Measurements from ENCODE around the gene IGFBP2. TPM values are rescaled to one million over a fixed set of nuclear protein-coding genes. Genes with fewer than 3 reads are reported as not detected.

IGFBP2 gene
- total and polyA plus RNA-seq, 2 of the 8 experiments (the other 6 are each of a cell fraction or from before 2014, with no cell fraction given), result 326 to 782 TPM

DNA sequence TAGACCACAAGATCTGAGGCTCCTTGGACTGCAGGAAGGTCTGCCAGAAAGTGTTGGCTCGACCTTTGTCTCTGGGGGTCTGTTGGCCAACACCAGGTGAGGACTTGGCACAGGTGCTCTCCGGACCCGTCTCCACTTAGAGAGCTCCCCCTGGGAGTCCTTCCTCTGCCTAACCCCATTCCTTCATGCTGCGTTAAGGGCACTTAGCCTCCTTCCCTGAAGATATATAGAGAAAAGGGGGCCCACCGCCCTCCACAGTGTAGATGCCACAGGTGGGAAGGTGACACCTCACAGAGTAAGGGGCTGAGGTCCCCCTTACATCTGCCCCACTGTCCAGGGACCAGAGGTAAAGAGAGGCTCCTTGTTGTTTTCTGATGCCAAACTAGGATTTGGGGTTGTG lies 53.9 kb downstream of the IGFBP2 start (continued):
- TF ChIP-seq, protein P1, sequence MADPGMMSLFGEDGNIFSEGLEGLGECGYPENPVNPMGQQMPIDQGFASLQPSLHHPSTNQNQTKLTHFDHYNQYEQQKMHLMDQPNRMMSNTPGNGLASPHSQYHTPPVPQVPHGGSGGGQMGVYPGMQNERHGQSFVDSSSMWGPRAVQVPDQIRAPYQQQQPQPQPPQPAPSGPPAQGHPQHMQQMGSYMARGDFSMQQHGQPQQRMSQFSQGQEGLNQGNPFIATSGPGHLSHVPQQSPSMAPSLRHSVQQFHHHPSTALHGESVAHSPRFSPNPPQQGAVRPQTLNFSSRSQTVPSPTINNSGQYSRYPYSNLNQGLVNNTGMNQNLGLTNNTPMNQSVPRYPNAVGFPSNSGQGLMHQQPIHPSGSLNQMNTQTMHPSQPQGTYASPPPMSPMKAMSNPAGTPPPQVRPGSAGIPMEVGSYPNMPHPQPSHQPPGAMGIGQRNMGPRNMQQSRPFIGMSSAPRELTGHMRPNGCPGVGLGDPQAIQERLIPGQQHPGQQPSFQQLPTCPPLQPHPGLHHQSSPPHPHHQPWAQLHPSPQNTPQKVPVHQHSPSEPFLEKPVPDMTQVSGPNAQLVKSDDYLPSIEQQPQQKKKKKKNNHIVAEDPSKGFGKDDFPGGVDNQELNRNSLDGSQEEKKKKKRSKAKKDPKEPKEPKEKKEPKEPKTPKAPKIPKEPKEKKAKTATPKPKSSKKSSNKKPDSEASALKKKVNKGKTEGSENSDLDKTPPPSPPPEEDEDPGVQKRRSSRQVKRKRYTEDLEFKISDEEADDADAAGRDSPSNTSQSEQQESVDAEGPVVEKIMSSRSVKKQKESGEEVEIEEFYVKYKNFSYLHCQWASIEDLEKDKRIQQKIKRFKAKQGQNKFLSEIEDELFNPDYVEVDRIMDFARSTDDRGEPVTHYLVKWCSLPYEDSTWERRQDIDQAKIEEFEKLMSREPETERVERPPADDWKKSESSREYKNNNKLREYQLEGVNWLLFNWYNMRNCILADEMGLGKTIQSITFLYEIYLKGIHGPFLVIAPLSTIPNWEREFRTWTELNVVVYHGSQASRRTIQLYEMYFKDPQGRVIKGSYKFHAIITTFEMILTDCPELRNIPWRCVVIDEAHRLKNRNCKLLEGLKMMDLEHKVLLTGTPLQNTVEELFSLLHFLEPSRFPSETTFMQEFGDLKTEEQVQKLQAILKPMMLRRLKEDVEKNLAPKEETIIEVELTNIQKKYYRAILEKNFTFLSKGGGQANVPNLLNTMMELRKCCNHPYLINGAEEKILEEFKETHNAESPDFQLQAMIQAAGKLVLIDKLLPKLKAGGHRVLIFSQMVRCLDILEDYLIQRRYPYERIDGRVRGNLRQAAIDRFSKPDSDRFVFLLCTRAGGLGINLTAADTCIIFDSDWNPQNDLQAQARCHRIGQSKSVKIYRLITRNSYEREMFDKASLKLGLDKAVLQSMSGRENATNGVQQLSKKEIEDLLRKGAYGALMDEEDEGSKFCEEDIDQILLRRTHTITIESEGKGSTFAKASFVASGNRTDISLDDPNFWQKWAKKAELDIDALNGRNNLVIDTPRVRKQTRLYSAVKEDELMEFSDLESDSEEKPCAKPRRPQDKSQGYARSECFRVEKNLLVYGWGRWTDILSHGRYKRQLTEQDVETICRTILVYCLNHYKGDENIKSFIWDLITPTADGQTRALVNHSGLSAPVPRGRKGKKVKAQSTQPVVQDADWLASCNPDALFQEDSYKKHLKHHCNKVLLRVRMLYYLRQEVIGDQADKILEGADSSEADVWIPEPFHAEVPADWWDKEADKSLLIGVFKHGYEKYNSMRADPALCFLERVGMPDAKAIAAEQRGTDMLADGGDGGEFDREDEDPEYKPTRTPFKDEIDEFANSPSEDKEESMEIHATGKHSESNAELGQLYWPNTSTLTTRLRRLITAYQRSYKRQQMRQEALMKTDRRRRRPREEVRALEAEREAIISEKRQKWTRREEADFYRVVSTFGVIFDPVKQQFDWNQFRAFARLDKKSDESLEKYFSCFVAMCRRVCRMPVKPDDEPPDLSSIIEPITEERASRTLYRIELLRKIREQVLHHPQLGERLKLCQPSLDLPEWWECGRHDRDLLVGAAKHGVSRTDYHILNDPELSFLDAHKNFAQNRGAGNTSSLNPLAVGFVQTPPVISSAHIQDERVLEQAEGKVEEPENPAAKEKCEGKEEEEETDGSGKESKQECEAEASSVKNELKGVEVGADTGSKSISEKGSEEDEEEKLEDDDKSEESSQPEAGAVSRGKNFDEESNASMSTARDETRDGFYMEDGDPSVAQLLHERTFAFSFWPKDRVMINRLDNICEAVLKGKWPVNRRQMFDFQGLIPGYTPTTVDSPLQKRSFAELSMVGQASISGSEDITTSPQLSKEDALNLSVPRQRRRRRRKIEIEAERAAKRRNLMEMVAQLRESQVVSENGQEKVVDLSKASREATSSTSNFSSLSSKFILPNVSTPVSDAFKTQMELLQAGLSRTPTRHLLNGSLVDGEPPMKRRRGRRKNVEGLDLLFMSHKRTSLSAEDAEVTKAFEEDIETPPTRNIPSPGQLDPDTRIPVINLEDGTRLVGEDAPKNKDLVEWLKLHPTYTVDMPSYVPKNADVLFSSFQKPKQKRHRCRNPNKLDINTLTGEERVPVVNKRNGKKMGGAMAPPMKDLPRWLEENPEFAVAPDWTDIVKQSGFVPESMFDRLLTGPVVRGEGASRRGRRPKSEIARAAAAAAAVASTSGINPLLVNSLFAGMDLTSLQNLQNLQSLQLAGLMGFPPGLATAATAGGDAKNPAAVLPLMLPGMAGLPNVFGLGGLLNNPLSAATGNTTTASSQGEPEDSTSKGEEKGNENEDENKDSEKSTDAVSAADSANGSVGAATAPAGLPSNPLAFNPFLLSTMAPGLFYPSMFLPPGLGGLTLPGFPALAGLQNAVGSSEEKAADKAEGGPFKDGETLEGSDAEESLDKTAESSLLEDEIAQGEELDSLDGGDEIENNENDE (IDR thresholded peaks at IDR 0.05; ENCODE audit: insufficient replicate concordance, low read length), result no peak
- TF ChIP-seq TAF1 (IDR thresholded peaks at IDR 0.05; ENCODE audit: low read depth, low read length), result no peak
- no peak for TF ChIP-seq TAF7 (optimal IDR thresholded peaks at IDR 0.05; ENCODE audit: borderline replicate concordance, low read depth, low read length)
- no peak for TF ChIP-seq ASH2L (IDR thresholded peaks at IDR 0.05; ENCODE audit: low read length)
- no peak for TF ChIP-seq RXRA (IDR thresholded peaks at IDR 0.05; ENCODE audit: insufficient read depth, low read depth, low read length)
- no peak for TF ChIP-seq SP2 (IDR thresholded peaks at IDR 0.05; ENCODE audit: low read length)
- no peak for TF ChIP-seq TCF12 (IDR thresholded peaks at IDR 0.05; ENCODE audit: low read depth, low read length)
- no peak for TF ChIP-seq PHF8 (conservative IDR thresholded peaks at IDR 0.05; ENCODE audit: low read depth, low read length)
- no peak for TF ChIP-seq POLR2AphosphoS5 (IDR thresholded peaks at IDR 0.05; ENCODE audit: low read depth, low read length)
- TF ChIP-seq SP4 (IDR thresholded peaks at IDR 0.05; ENCODE audit: low read length), result no peak
- no peak for TF ChIP-seq CHD2 (IDR thresholded peaks at IDR 0.05; ENCODE audit: low read length)
- no peak for TF ChIP-seq SIN3A (conservative IDR thresholded peaks at IDR 0.05 in 1 of 2, IDR thresholded peaks at IDR 0.05 in 1 of 2; ENCODE audit: low read depth in 1 of 2, low read length in 2 of 2)
- no peak for TF ChIP-seq TEAD4 (IDR thresholded peaks at IDR 0.05; ENCODE audit: low read depth, low read length)

Measured in H1 (cell line).